ENCODE results near the gene FAM81B. TPM values are rescaled to one million over a fixed set of nuclear protein-coding genes. Genes with fewer than 3 reads are reported as not detected.

FAM81B gene
- total and polyA plus RNA-seq, 2 donors from 2014 or later = 1.9 to 2.3 TPM

GRCh38 chr5:95406426-95407090 lies 15.4 kb downstream of the FAM81B start:
- DNase-seq (no peak), FAIRE-seq (no peak)
- intact Hi-C loops (cut with DNase I) = no loop called here
- Histone ChIP-seq H3K36me3 (ENCODE audit: control insufficient read depth in 2 of 3, insufficient read depth in 3 of 3, low read length in 3 of 3) (no peaks in the 10 kb centered on the region), H3K4me1 (ENCODE audit: control insufficient read depth in 2 of 3, insufficient read depth in 2 of 3, low read depth in 1 of 3, low read length in 3 of 3) (no peaks in the 10 kb centered on the region), H3K9me3 (ENCODE audit: control insufficient read depth in 2 of 3, insufficient read depth in 1 of 3, low read length in 3 of 3) (no peaks in the 10 kb centered on the region), H3K4me3 (ENCODE audit: low read length in 3 of 3) (no peak overlapping the region), H3K27ac (ENCODE audit: low read depth in 2 of 2, low read length in 2 of 2) (no peak overlapping the region), H3K9ac (ENCODE audit: low read length in 3 of 3) (no peak overlapping the region), H3K27me3 (ENCODE audit: control insufficient read depth, insufficient read depth, low read length) (no peaks in the 10 kb centered on the region)
- TF ChIP-seq CTCF (IDR thresholded peaks at IDR 0.05; ENCODE audit: borderline replicate concordance, extremely low read depth, insufficient read depth) = no peak

- Histone ChIP-seq H3K9ac (ENCODE audit: low read length in 3 of 3) (no peak overlapping the region), H3K4me3 (ENCODE audit: low read length in 3 of 3) (no peak overlapping the region), H3K27ac (ENCODE audit: low read depth in 2 of 2, low read length in 2 of 2) (no peak overlapping the region), H3K9me3 (ENCODE audit: control insufficient read depth in 2 of 3, insufficient read depth in 1 of 3, low read length in 3 of 3) (no peaks in the 10 kb centered on the region), H3K4me1 (ENCODE audit: control insufficient read depth in 2 of 3, insufficient read depth in 2 of 3, low read depth in 1 of 3, low read length in 3 of 3) (no peaks in the 10 kb centered on the region), H3K36me3 (ENCODE audit: control insufficient read depth in 2 of 3, insufficient read depth in 3 of 3, low read length in 3 of 3) (no peaks in the 10 kb centered on the region), H3K27me3 (ENCODE audit: control insufficient read depth, insufficient read depth, low read length) (no peaks in the 10 kb centered on the region)
- no peak for DNase-seq
- FAIRE-seq = no peak
- TF ChIP-seq CTCF (IDR thresholded peaks at IDR 0.05; ENCODE audit: borderline replicate concordance, extremely low read depth, insufficient read depth) = no peak
- intact Hi-C loops (cut with DNase I) = no loop called here
Observed at GRCh38 chr5:95410279-95410678, 19.1 kb downstream of the FAM81B start.

GRCh38 chr5:95411474-95411873 lies 20.3 kb downstream of the FAM81B start:
- Histone ChIP-seq H3K4me1 (ENCODE audit: control insufficient read depth in 2 of 3, insufficient read depth in 2 of 3, low read depth in 1 of 3, low read length in 3 of 3) (no peaks in the 10 kb centered on the region), H3K27me3 (ENCODE audit: control insufficient read depth, insufficient read depth, low read length) (no peaks in the 10 kb centered on the region), H3K9ac (ENCODE audit: low read length in 3 of 3) (no peak overlapping the region), H3K4me3 (ENCODE audit: low read length in 3 of 3) (no peak overlapping the region), H3K27ac (ENCODE audit: low read depth in 2 of 2, low read length in 2 of 2) (no peak overlapping the region), H3K36me3 (ENCODE audit: control insufficient read depth in 2 of 3, insufficient read depth in 3 of 3, low read length in 3 of 3) (no peaks in the 10 kb centered on the region), H3K9me3 (ENCODE audit: control insufficient read depth in 2 of 3, insufficient read depth in 1 of 3, low read length in 3 of 3) (no peaks in the 10 kb centered on the region)
- intact Hi-C loops (cut with DNase I) = no loop called here
- DNase-seq (no peak), FAIRE-seq (no peak)
- TF ChIP-seq CTCF (IDR thresholded peaks at IDR 0.05; ENCODE audit: borderline replicate concordance, extremely low read depth, insufficient read depth) = no peak

- intact Hi-C loops (cut with DNase I) = no loop called here
- Histone ChIP-seq H3K9me3 (ENCODE audit: control insufficient read depth in 2 of 3, insufficient read depth in 1 of 3, low read length in 3 of 3) (no peaks in the 10 kb centered on the region), H3K4me1 (ENCODE audit: control insufficient read depth in 2 of 3, insufficient read depth in 2 of 3, low read depth in 1 of 3, low read length in 3 of 3) (no peaks in the 10 kb centered on the region), H3K9ac (ENCODE audit: low read length in 3 of 3) (no peak overlapping the region), H3K27me3 (ENCODE audit: control insufficient read depth, insufficient read depth, low read length) (no peaks in the 10 kb centered on the region), H3K4me3 (ENCODE audit: low read length in 3 of 3) (no peak overlapping the region), H3K27ac (ENCODE audit: low read depth in 2 of 2, low read length in 2 of 2) (no peak overlapping the region), H3K36me3 (ENCODE audit: control insufficient read depth in 2 of 3, insufficient read depth in 3 of 3, low read length in 3 of 3) (no peaks in the 10 kb centered on the region)
- DNase-seq = no peak
- no peak for TF ChIP-seq CTCF (IDR thresholded peaks at IDR 0.05; ENCODE audit: borderline replicate concordance, extremely low read depth, insufficient read depth)
- FAIRE-seq = no peak
Observed at GRCh38 chr5:95414451-95414850, 23.3 kb downstream of the FAM81B start.

All from kidney (tissue), 14 donors.